GM21381 (cell line): ENCODE results near the gene MED12L.
A peak's percentile ranks its signal among the peaks of the same experiment; 100 is the strongest.

ENCODE experiments used
- ATAC-seq: cut with Tn5 transposase; IDR thresholded peaks from one replicate; pipeline ENCODE4 v1.9.1; 2021; ENCODE audit warnings: mild to moderate bottlenecking, moderate library complexity; ENCODE audit not compliant: unreplicated experiment

Gene MED12L

DNA sequence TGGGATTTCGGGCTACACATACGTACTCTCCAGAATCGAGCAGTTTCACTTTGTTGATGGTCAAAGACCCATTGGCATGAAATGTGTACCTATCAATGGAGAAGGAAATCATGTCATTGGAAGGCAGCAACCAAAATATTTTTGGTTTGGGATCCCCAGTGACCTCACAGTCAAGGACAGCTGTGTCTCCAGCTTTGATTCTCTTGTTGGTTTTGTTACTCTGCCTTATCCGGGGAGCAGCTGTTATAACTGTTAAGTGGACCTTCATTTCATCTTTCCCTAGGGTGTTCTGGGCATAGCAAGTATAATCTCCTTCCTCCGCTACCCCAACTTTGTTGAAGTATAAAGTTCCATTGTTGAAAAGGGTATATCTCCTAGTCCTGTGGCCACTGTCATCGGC lies 352.4 kb downstream of the MED12L start:
- ATAC-seq: no peak

GRCh38 chr3:151439652-151440125 lies 354.2 kb downstream of the MED12L start:
- ATAC-seq: no peak

GRCh38 chr3:151440940-151441339 lies 355.5 kb downstream of the MED12L start:
- no peak for ATAC-seq

- no peak for ATAC-seq
Measured at GRCh38 chr3:151443583-151443982, 358.1 kb downstream of the MED12L start.

DNA sequence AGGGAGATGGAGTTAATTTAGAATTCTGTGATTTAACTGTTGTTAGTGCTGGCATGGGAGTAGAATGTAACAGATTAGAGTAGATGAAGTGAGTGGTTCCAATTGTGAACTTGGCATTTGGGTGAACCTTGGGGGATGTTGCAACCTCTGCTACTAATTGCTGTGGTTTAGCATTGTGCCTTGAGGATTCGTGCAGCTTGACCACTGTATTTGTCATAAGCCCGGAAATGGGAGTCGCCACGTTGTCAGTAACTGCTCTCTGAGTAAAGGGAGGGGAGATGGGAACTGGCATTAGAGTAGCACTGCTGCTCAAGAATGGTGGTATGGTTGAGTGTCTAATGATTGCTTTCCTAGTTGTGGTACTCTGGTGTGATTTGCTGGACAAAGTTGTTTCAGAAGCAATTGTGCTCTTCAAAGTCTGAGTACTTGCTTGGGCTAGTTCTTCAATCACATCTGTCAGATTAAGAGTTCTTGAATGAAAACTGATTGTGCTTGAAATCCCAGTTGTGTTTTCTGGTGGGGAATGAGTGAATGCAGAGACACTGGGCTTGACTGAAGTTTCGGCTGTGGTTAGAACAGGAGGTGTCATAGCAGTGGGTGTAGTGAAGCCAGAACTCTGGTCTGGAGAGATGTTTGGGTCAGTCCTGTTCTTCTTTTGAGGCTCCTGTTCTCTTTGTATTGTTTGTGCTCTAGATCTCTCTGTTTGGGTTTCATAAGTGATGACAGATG lies 360.0 kb downstream of the MED12L start:
- ATAC-seq: no peak

DNA sequence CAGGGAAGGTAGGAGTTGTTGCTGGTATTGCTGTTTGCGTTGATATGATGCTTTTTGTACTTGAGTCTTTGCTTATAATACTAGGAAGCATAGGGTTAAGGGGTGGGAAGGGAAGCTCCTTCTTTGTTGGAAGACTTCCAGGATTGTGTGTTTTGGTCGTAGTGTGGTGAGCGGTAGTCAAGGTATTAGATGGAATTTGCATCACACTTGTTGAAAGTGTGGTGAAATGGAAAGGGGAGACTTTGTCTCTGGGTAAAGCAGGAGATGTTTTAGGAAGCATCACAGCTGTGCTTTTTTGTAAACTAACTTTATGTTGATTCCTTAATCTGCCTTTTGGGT lies 360.5 kb downstream of the MED12L start:
- ATAC-seq: no peak

GRCh38 chr3:151452368-151452767 lies 366.9 kb downstream of the MED12L start:
- no peak for ATAC-seq

DNA sequence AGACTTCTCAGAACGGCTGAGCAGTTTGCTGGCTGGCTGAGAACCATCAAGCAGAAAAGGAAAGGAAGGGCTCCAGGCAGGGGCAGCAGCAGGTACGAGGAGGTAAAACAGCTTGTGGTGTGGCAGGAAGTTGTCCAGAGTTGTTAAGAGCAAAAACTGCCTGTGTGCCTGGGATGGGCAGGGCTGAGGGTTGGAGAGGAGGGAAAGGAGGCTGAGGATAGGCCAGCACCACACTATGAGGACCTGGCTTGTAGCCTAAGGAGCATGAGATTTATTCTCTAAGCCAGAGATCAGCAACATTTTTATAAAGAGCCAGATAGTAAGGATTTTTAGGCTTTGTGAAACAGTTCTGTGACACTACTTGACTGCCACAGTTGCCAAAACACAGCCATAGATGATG lies 367.4 kb downstream of the MED12L start:
- ATAC-seq: no peak

- ATAC-seq: no peak
Measured at GRCh38 chr3:151456065-151456464, 370.6 kb downstream of the MED12L start.

GRCh38 chr3:151459358-151459757 lies 373.9 kb downstream of the MED12L start:
- ATAC-seq: no peak

DNA sequence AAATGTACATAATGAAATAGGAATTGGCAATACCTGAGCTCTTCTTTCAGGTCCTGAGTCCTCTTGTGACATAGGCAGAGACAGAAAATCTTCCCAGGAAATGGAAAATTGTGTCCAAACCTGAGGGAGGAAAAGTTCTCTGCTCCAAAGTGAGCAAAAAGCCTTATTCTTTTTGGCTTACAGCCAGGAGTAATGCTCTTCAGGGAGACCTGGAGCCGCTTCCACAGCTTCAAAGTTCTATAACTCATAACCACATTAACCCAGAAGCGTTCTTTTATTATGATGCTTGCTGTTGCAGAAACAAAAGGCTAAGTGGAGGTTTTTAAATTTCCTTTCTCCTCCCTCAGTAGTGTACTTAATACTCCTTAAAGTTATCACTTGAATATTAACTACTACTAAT lies 374.8 kb downstream of the MED12L start:
- ATAC-seq: no peak

GRCh38 chr3:151460774-151461450 lies 375.4 kb downstream of the MED12L start, which contains the start of gene IGSF10:
Gene IGSF10 (minus strand): TSS chr3:151461061. CDS start chr3:151458709, 2,352 bp downstream.
- no peak for ATAC-seq

GRCh38 chr3:151462278-151462780 lies 376.9 kb downstream of the MED12L start:
- no peak for ATAC-seq

- ATAC-seq: no peak
Measured at GRCh38 chr3:151462991-151463390, 377.5 kb downstream of the MED12L start.

- no peak for ATAC-seq
Measured at GRCh38 chr3:151467069-151467468, 381.6 kb downstream of the MED12L start.

DNA sequence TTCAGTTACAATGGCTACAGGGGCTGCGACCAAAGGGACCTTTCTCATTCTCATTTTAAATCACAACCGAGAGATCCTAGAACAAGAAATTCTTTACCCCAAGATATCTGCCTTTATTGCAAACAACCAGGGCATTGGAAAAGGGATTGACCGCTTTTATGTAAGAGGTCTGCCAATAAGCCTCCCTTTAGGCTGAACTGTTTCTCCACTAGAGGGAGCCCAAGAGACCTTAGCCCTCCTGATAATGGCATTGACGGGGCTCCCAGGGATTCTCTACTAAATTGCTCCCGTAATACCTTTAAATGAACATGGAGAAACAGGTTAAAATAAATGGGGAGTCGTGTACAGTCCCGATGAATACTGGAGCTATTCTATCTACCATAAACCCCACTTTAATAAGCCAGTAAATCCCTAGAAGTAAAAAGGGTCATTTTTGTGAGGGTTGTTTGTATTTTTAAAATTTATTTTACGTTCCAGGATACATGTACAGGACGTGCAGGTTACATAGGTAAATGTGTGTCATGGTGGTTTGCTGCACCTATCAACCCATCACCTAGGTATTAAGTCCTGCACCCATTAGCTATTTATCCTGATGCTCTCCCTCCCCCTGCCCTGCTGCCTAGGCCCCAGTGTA lies 382.9 kb downstream of the MED12L start:
- peak; percentile 70 for ATAC-seq

- no peak for ATAC-seq
Measured at GRCh38 chr3:151476344-151477018, 391.0 kb downstream of the MED12L start.

GRCh38 chr3:151477591-151478334 lies 392.3 kb downstream of the MED12L start:
- no peak for ATAC-seq

DNA sequence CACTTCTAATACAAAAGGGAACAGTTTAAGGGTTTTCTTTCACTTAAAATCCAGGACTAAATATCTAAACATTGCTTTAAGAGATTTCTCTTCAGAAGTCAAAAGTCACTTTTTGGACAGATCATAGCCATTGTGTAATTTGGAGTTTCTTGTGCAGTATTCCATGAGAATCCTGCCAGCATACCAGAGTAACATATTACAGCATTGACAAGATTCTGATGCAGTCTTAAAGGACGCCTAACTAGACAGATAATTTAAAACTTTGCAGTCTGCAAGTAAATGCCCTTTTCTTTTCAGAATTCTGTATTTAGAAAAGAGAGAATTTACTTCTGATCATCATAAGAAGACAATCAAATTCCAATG lies 392.9 kb downstream of the MED12L start:
- no peak for ATAC-seq

- ATAC-seq: no peak
Measured at GRCh38 chr3:151479452-151479851, 394.0 kb downstream of the MED12L start.

DNA sequence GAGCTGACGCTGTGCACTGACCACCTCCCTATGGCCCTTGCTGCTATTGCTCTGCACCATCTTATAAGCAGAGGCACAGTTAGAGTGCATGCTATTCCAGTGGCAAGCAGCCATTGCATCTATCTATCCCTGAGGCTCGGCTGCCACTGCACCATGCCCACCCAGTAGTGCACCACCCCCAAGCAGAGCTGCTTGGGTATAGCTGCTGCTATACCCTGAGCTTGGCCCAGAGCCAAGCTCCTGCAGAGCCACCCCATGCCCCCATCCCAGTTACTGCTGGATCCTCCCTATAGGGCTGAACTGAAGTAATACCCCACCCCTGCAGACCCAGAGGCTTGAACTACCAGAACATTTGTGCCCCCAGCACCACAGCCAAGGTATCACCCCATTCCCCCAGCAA lies 395.0 kb downstream of the MED12L start:
- ATAC-seq: no peak
